Hepatocyte (in vitro differentiated cells): ENCODE data around the gene SERPINE1. TPM values are rescaled to one million over a fixed set of nuclear protein-coding genes. Genes with fewer than 3 reads are reported as not detected.

ENCODE experiments used
- DNase-seq: peaks from one replicate; pipeline ENCODE4 v3.0.0-alpha.2; 2016; ENCODE audit warnings: low spot score
- H2AFZ ChIP-seq: fragments of 200-600 bp; sonication (generic); 2 replicates; pipeline ENCODE4 v1.6.0; 2016; ENCODE audit warnings: antibody characterized with exemption, mild to moderate bottlenecking
- H3K27ac ChIP-seq: fragments of 200-600 bp; sonication (generic); 2 replicates; pipeline ENCODE4 v1.5.1; 2016; ENCODE audit warnings: mild to moderate bottlenecking
- H3K27me3 ChIP-seq: fragments of 200-600 bp; sonication (generic); 2 replicates; pipeline ENCODE4 v1.6.1; 2016
- H3K36me3 ChIP-seq: fragments of 200-600 bp; sonication (generic); replicated peaks from 2 replicates; pipeline ENCODE4 v1.5.1; 2016; ENCODE audit warnings: low read depth; ENCODE audit not compliant: insufficient read depth
- H3K4me1 ChIP-seq: fragments of 200-600 bp; sonication (generic); 2 replicates; pipeline ENCODE4 v1.5.1; 2016; ENCODE audit warnings: mild to moderate bottlenecking, moderate library complexity; ENCODE audit not compliant: insufficient read depth
- H3K4me2 ChIP-seq: fragments of 200-600 bp; sonication (generic); 2 replicates; pipeline ENCODE4 v1.6.0; 2016
- H3K4me3 ChIP-seq: fragments of 200-600 bp; sonication (generic); 2 replicates; pipeline ENCODE4 v1.5.1; 2016; ENCODE audit warnings: mild to moderate bottlenecking
- H3K79me2 ChIP-seq: fragments of 200-600 bp; sonication (generic); 2 replicates; pipeline ENCODE4 v1.6.0; 2017; ENCODE audit warnings: mild to moderate bottlenecking
- H3K9me2 ChIP-seq: fragments of 200-600 bp; sonication (generic); replicated peaks from 2 replicates; pipeline ENCODE4 v1.6.0; 2017; ENCODE audit warnings: mild to moderate bottlenecking; ENCODE audit not compliant: insufficient read depth
- H3K9me3 ChIP-seq: fragments of 200-600 bp; sonication (generic); 2 replicates; pipeline ENCODE4 v1.5.1; 2016; ENCODE audit warnings: low read depth, mild to moderate bottlenecking
- H4K20me1 ChIP-seq: fragments of 200-600 bp; sonication (generic); 2 replicates; pipeline ENCODE4 v1.6.0; 2016; ENCODE audit warnings: mild to moderate bottlenecking; ENCODE audit not compliant: insufficient read depth, poor library complexity, severe bottlenecking
- CTCF ChIP-seq: fragments of 200-600 bp; sonication (generic); IDR thresholded peaks from 2 replicates; pipeline ENCODE4 v1.5.1; 2016; ENCODE audit warnings: antibody characterized with exemption, mild to moderate bottlenecking; ENCODE audit not compliant: poor library complexity
- EZH2 ChIP-seq: fragments of 200-600 bp; sonication (generic); IDR thresholded peaks from 2 replicates; pipeline ENCODE4 v1.6.1; 2016; ENCODE audit warnings: antibody characterized with exemption, mild to moderate bottlenecking, borderline replicate concordance
- EZH2phosphoT487 ChIP-seq: fragments of 200-600 bp; sonication (generic); IDR thresholded peaks from one replicate; pipeline ENCODE4 v1.6.1; 2018; ENCODE audit warnings: antibody characterized with exemption, mild to moderate bottlenecking, low read depth, moderate library complexity; ENCODE audit not compliant: unreplicated experiment, severe bottlenecking
- WGBS: methylation state at CpG from one replicate; pipeline ENCODE4 v1.1.6; 2016; ENCODE audit warnings: low lambda C conversion rate; ENCODE audit errors: missing lambda C conversion rate; 5-methylcytosine and 5-hydroxymethylcytosine counted together
- polyA plus RNA-seq: library from polyadenylated mRNA; unstranded; fragments of >200 nt; fragmentation: Nextera tagmentation; extraction: Ambion mirVana; gene quantifications from 2 replicates; pipeline ENCODE4 v1.2.1, GENCODE V29; 2016
- total RNA-seq: library from RNA; depleted of rRNA; stranded (reverse); fragments of >200 nt; gene quantifications from 2 replicates; pipeline ENCODE4 v1.2.3, GENCODE V29; 2014

Gene SERPINE1
- total and polyA plus RNA-seq, 2 experiments from 2014 or later, result 98.2 to 185 TPM

- H3K9me2 ChIP-seq, result no peaks in the 10 kb centered on the region
- H3K4me2 ChIP-seq, result peak overlapping the region; percentile 63
- WGBS, result 13% methylated on average over 10 of the region's 16 CpGs
- H3K27ac ChIP-seq, result peak overlapping the region; percentile 80
- no peaks in the 10 kb centered on the region for H4K20me1 ChIP-seq
- no peak overlapping the region for H2AFZ ChIP-seq
- peak; percentile 93 for DNase-seq
- no peaks in the 10 kb centered on the region for H3K4me1 ChIP-seq
- H3K9me3 ChIP-seq, result no peaks in the 10 kb centered on the region
- no peaks in the 10 kb centered on the region for H3K79me2 ChIP-seq
- no peaks in the 10 kb centered on the region for H3K27me3 ChIP-seq
- TF ChIP-seq CTCF (peak; percentile 96), EZH2phosphoT487 (no peak), EZH2 (no peak)
- no peaks in the 10 kb centered on the region for H3K36me3 ChIP-seq
- H3K4me3 ChIP-seq, result no peak overlapping the region
Measured at GRCh38 chr7:101138213-101138870, 11.4 kb downstream of the SERPINE1 start.

DNA sequence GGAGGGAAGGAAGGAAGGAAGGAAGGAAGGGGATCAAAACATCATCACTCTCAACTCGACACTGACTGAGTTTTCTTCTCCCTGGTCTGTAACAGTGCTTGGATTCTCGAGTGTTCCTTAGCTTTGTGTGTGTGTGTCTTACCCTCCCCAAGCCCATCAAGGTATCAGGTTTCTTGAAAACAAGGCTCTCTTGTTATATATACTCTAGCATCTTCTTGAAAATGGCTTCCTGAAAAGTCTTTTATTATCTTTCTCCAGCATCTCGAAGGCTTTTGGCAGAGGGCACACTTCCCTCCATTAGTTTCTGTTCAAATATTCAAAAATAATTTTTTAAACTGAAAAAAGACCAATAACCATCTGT is 13.4 kb downstream of the SERPINE1 start:
- no peak for TF ChIP-seq EZH2
- TF ChIP-seq EZH2phosphoT487, result no peak
- no peak overlapping the region for H2AFZ ChIP-seq
- H3K9me2 ChIP-seq, result no peaks in the 10 kb centered on the region
- H3K4me2 ChIP-seq, result no peak overlapping the region
- no peak for DNase-seq
- H3K79me2 ChIP-seq, result no peaks in the 10 kb centered on the region
- peak overlapping the region; percentile 8 for H3K27ac ChIP-seq
- H3K36me3 ChIP-seq, result no peaks in the 10 kb centered on the region
- no peaks in the 10 kb centered on the region for H3K4me1 ChIP-seq
- H3K27me3 ChIP-seq, result no peaks in the 10 kb centered on the region
- H4K20me1 ChIP-seq, result no peaks in the 10 kb centered on the region
- H3K4me3 ChIP-seq, result no peak overlapping the region
- WGBS, result 49% methylated on average over 3 of the region's 3 CpGs
- H3K9me3 ChIP-seq, result no peaks in the 10 kb centered on the region

- Histone ChIP-seq H2AFZ (no peak overlapping the region), H3K27ac (peak overlapping the region; percentile 8), H4K20me1 (no peaks in the 10 kb centered on the region), H3K79me2 (no peaks in the 10 kb centered on the region), H3K4me1 (no peaks in the 10 kb centered on the region), H3K9me3 (no peaks in the 10 kb centered on the region), H3K27me3 (no peaks in the 10 kb centered on the region), H3K36me3 (no peaks in the 10 kb centered on the region), H3K4me2 (no peak overlapping the region), H3K4me3 (no peak overlapping the region), H3K9me2 (no peaks in the 10 kb centered on the region)
- 89% methylated on average over 4 of the region's 4 CpGs for WGBS
- DNase-seq, result no peak
- TF ChIP-seq EZH2 (no peak), EZH2phosphoT487 (no peak), CTCF (no peak)
Measured at GRCh38 chr7:101140746-101141382, 14.0 kb downstream of the SERPINE1 start.

DNA sequence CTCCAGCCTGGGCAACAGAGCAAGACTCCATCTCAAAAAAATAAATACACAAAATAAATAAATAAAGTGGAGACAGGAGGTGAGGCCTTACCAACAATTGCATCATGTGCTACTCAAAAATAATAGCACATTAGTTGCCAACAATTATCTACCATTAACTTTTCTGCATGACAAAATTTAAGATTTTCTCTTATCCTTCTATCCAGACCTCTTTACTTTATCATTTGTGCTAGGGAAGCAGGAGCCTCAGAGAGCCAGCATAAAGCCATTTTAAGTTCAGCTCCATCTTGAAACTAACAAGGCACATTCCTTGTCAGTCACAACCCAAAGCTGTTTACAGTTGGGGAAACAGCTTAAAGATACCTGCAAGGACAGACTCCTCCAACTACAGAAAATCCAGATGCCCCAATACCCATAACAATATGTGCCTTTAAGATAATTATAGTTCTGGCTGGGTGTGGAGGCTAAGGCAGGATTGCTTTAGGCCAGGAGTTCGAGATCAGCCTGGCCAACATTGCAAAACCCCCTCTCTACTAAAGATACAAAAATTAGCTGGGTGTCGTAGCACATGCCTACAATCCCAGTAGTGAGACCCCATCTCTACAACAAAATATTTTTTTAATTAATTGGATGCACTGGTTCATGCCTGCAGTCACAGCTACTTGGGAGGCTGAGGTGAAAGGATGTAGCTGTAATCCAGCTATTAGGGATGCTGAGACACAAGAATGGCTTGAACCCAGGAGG is 25.2 kb downstream of the SERPINE1 start:
- TF ChIP-seq CTCF, result no peak
- TF ChIP-seq EZH2, result no peak
- TF ChIP-seq EZH2phosphoT487, result no peak
- 71% methylated on average over 2 of the region's 2 CpGs for WGBS
- H3K9me3 ChIP-seq, result no peaks in the 10 kb centered on the region
- no peak overlapping the region for H3K4me3 ChIP-seq
- no peaks in the 10 kb centered on the region for H3K9me2 ChIP-seq
- no peak overlapping the region for H3K27ac ChIP-seq
- no peaks in the 10 kb centered on the region for H4K20me1 ChIP-seq
- H3K36me3 ChIP-seq, result no peaks in the 10 kb centered on the region
- H2AFZ ChIP-seq, result no peak overlapping the region
- H3K79me2 ChIP-seq, result peaks cover 16% of the 10 kb centered on the region
- DNase-seq, result no peak
- no peaks in the 10 kb centered on the region for H3K4me1 ChIP-seq
- H3K4me2 ChIP-seq, result no peak overlapping the region
- H3K27me3 ChIP-seq, result no peaks in the 10 kb centered on the region
